NB4 (cell line): ENCODE data around the gene TMEM95.

Experiments used
- DNase-seq: peaks from one replicate; pipeline ENCODE4 v3.0.0; 2010; ENCODE audit warnings: low read depth
- H3K4me3 ChIP-seq: one replicate; pipeline ENCODE4 v1.5.1; 2011; ENCODE audit warnings: mild to moderate bottlenecking, low read depth, low read length, moderate library complexity
- MYC ChIP-seq: IDR thresholded peaks from 2 replicates; pipeline ENCODE4 v1.6.1; 2011; ENCODE audit warnings: low read depth, low read length
- POLR2A ChIP-seq: IDR thresholded peaks from 2 replicates; pipeline ENCODE4 v1.6.1; 2011; ENCODE audit warnings: mild to moderate bottlenecking; ENCODE audit not compliant: insufficient read length; ENCODE audit errors: extremely low read depth
- TF ChIP-seq, protein P1 (sequence below): IDR thresholded peaks from one replicate; pipeline ENCODE4 v1.5.1; 2012; ENCODE audit warnings: low read depth, low read length
- TF ChIP-seq, protein P2 (sequence below): IDR thresholded peaks from 2 replicates; pipeline ENCODE4 v1.6.1; 2011; ENCODE audit warnings: low read depth, low read length

Gene TMEM95

DNA sequence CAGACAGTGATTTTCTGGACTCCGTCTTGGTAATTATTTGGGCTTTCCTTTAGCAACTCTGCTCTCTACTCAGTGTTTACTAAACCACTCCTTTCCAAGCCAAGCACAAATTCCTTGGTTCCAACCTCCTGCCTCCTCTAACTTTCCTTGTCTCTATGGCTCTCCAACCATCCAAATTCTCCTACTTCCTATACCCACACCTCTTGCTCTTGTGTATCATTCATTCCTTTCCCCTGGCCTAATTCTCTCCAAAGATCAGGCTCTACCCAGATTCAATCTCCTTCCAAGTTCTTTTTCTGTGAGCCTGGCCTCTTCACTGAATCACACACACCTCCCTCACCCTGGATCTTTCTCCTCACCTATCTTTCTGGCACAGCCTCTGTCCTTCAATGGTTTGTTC, 26.9 kb upstream of the TMEM95 start:
- TF ChIP-seq, protein P1, sequence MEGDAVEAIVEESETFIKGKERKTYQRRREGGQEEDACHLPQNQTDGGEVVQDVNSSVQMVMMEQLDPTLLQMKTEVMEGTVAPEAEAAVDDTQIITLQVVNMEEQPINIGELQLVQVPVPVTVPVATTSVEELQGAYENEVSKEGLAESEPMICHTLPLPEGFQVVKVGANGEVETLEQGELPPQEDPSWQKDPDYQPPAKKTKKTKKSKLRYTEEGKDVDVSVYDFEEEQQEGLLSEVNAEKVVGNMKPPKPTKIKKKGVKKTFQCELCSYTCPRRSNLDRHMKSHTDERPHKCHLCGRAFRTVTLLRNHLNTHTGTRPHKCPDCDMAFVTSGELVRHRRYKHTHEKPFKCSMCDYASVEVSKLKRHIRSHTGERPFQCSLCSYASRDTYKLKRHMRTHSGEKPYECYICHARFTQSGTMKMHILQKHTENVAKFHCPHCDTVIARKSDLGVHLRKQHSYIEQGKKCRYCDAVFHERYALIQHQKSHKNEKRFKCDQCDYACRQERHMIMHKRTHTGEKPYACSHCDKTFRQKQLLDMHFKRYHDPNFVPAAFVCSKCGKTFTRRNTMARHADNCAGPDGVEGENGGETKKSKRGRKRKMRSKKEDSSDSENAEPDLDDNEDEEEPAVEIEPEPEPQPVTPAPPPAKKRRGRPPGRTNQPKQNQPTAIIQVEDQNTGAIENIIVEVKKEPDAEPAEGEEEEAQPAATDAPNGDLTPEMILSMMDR, result no peak
- TF ChIP-seq, protein P2, sequence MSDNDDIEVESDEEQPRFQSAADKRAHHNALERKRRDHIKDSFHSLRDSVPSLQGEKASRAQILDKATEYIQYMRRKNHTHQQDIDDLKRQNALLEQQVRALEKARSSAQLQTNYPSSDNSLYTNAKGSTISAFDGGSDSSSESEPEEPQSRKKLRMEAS, result no peak
- no peak for TF ChIP-seq MYC
- peak overlapping the region; percentile 90 for H3K4me3 ChIP-seq
- DNase-seq, result no peak

DNA sequence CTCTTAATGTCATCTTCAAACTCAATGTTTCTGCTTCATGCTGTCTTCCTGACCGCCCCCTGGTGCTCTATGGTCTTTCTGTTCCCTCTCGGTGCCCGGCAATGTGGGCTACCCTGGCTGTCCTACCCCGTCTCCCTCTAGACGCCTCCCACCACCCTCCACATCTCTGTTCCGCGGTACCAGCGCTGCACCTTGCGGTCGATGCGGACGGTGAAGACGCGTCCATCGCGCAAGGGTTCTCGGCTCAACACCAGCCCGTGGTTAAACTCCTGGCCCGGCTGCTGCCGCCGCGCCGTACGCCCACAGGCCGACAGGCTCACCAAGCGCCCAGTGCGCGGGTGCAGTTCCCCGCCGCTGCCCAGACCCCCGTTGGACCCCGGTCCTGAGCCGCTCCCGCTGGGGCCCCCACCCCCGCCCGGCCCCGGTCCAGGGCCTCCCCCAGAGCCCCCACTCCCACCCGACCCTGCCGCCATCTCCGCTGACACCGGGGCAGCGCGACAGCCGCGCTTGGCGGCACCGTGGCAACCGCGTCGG, 26.0 kb upstream of the TMEM95 start, which contains the start of gene NEURL4:
Gene NEURL4 (minus strand): TSS at position 496 of the 534 bp plus-strand sequence. CDS start 23 bp downstream, at position 473.
- TF ChIP-seq, protein P1, result no peak
- TF ChIP-seq POLR2A (no peak), MYC (no peak)
- TF ChIP-seq, protein P2, result no peak
- no peak for DNase-seq
- peak within 1 kb of the TSS; percentile 90 for H3K4me3 ChIP-seq

DNA sequence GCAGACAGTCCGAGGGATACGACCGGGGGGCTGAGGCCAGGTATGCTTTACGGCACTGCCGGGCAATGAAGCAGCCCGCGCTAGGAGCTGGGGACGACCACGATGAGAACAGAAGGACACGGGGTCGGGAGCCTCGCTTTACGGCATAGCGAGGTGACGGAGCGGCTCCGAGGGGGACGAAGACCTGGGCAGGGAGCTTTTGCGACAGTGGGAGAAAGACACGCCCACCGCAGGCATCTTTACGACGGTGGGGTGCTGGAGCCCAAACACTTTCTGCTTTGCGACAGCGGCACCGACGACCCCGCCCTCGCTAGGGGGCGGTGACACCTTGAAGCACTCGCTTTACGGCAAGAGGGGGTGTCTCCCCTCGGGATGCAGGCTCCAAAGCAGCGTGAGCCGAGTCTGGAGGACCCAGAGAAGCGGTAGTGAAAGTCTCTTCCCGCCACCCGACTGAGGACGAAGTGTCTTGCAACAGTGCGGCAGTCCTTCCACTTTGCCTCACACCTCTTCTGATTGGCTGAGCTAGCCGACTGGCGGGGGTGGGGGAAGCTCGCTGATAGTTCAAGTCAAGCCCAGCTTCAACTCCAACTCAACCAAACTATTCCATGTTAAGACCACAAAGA, 25.5 kb upstream of the TMEM95 start:
- peak; percentile 63 for TF ChIP-seq MYC
- TF ChIP-seq, protein P1, result no peak
- TF ChIP-seq, protein P2, result peak; percentile 73
- H3K4me3 ChIP-seq, result peak overlapping the region; percentile 90
- DNase-seq, result peak; percentile 97

DNA sequence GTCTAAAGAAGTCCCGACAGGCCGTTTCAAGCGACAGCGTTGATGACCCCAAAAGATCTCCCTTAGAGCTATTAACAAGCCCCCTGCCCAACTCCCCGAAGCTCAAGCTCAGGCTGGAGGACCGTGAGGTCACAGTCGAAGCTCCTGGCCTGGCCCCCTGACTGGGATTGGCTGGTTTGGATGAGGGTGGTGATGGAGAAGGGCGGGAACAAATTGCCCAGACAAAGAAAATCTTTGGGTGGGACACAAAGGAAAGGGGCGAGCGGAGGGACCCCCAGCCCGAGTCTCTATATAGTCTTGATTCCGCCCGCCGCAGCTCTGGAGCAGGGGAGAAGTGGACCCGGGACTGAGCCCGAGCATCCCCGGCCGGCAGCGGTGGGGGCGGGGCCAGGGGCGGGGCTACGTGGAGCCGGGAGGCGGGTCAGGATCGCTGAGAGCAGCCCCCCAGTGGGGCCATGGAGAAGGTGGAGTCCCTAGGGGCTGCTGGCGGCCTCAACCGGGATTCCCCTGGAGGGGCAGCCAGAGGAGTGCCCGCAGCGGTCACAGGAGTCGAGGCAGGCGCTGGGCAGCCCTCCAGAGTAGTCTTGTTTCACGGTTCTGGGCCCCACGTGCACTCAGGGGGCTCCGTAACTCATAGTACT, 24.8 kb upstream of the TMEM95 start:
- peak; percentile 79 for DNase-seq
- TF ChIP-seq MYC, result no peak
- TF ChIP-seq, protein P1, result no peak
- H3K4me3 ChIP-seq, result peak overlapping the region; percentile 90

DNA sequence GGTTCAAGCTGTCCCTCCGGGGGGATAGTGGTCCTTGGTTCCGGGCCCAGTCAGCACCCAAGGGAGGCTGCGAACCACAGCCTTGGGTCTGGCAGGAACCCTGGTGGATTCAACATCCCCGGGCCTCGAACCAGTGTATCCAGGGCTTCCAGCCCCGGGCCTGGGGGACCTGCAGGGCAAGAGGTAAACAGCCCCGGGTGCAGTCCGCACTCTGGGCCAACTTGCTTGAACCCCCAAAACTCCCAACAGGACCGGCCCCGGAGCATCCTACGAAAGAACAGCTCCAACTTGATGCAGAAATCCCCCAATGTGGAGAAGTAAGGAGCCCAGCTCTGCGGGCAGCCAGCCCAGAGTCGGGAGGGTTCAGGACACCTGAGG, 24.3 kb upstream of the TMEM95 start:
- no peak for TF ChIP-seq MYC
- TF ChIP-seq, protein P1, result no peak
- TF ChIP-seq POLR2A, result no peak
- TF ChIP-seq, protein P2, result no peak
- no peak overlapping the region for H3K4me3 ChIP-seq
- no peak for DNase-seq
